Inflammatory macrophage treated with lipopolysaccharide for 4 hours (primary cell): ENCODE data around the gene SLC26A4.
A peak's percentile ranks its signal among the peaks of the same experiment; 100 is the strongest.

Experiments used
- DNase-seq: peaks from one replicate; pipeline ENCODE4 v3.0.0-alpha.2; 2020

The SLC26A4 gene

GRCh38 chr7:107697321-107698049 is 36.9 kb downstream of the SLC26A4 start:
- no peak for DNase-seq

- DNase-seq: no peak
Measured at GRCh38 chr7:107700570-107700969, 39.9 kb downstream of the SLC26A4 start.

- DNase-seq: no peak
Measured at GRCh38 chr7:107701191-107701590, 40.6 kb downstream of the SLC26A4 start.

GRCh38 chr7:107703219-107703618 is 42.6 kb downstream of the SLC26A4 start:
- no peak for DNase-seq

GRCh38 chr7:107703872-107704271 is 43.2 kb downstream of the SLC26A4 start:
- DNase-seq: no peak

- no peak for DNase-seq
Measured at GRCh38 chr7:107708956-107709355, 48.3 kb downstream of the SLC26A4 start.

- no peak for DNase-seq
Measured at GRCh38 chr7:107711301-107711700, 50.7 kb downstream of the SLC26A4 start.

- DNase-seq: no peak
Measured at GRCh38 chr7:107712025-107712424, 51.4 kb downstream of the SLC26A4 start.

- no peak for DNase-seq
Measured at GRCh38 chr7:107712896-107713295, 52.3 kb downstream of the SLC26A4 start.

- DNase-seq: no peak
Measured at GRCh38 chr7:107715531-107715930, 54.9 kb downstream of the SLC26A4 start.

- DNase-seq: no peak
Measured at GRCh38 chr7:107718456-107719193, 58.0 kb downstream of the SLC26A4 start.

- DNase-seq: no peak
Measured at GRCh38 chr7:107721286-107721685, 60.7 kb downstream of the SLC26A4 start.

GRCh38 chr7:107723255-107723654 is 62.6 kb downstream of the SLC26A4 start:
- no peak for DNase-seq

GRCh38 chr7:107725138-107725740 is 64.6 kb downstream of the SLC26A4 start:
- peak; percentile 39 for DNase-seq

GRCh38 chr7:107726356-107727130 is 65.9 kb downstream of the SLC26A4 start:
- no peak for DNase-seq

- no peak for DNase-seq
Measured at GRCh38 chr7:107728276-107728675, 67.6 kb downstream of the SLC26A4 start.

- peak; percentile 71 for DNase-seq
Measured at GRCh38 chr7:107742678-107743566, 82.3 kb downstream of the SLC26A4 start.

GRCh38 chr7:107743567-107744344 is 83.1 kb downstream of the SLC26A4 start, which contains the start of gene CBLL1:
Gene CBLL1 (plus strand): TSS chr7:107744142. CDS start chr7:107744164, 22 bp downstream.
- DNase-seq: peak; percentile 96

GRCh38 chr7:107744345-107744750 is 83.7 kb downstream of the SLC26A4 start:
- peak; percentile 49 for DNase-seq

- DNase-seq: no peak
Measured at GRCh38 chr7:107746006-107746405, 85.4 kb downstream of the SLC26A4 start.

- DNase-seq: no peak
Measured at GRCh38 chr7:107751113-107751512, 90.5 kb downstream of the SLC26A4 start.
